Endothelial cell of umbilical vein (primary cell): ENCODE data around the gene ANP32E. TPM values are rescaled to one million over a fixed set of nuclear protein-coding genes. Genes with fewer than 3 reads are reported as not detected.
"Not testable (repeated sequence)": the region's sequence is repeated elsewhere in the genome, so short reads cannot be mapped to it uniquely, and the experiment has no call there.

Source experiments
- BruUV-seq: library from RNA; stranded (reverse); fragments of 400-500 nt; replicated peaks from 2 replicates; lab custom pipeline; 2021; lab: Mats Ljungman, UMichigan
- CTCF ChIA-PET: fragments of 300-600, 350-600 bp; sonication (Branson Sonifier 250); formaldehyde crosslinking; loops from one replicate; lab custom pipeline; 2021; ENCODE audit warnings: antibody characterized with exemption, inconsistent platforms; lab: Charles Lee
- POLR2A ChIA-PET: fragments of 300-600, 350-600 bp; sonication (Branson Sonifier 250); formaldehyde crosslinking; loops from one replicate; lab custom pipeline; 2021; ENCODE audit warnings: antibody characterized with exemption, inconsistent platforms; lab: Charles Lee
- DNase-seq: peaks from one replicate; pipeline ENCODE4 v3.0.0-alpha.2; 2011; ENCODE audit warnings: low read depth, low spot score
- FAIRE-seq: peaks from 2 replicates; lab custom pipeline; 2011; peaks lifted over from hg19 to GRCh38; lab: Jason Lieb, UNC
- H2AFZ ChIP-seq: 2 replicates; pipeline ENCODE4 v1.6.0; 2012; ENCODE audit warnings: low read depth, low read length, control low read depth, inconsistent platforms
- H3K27ac ChIP-seq: 2 replicates; pipeline ENCODE4 v1.5.1; 2011; ENCODE audit warnings: low read depth, mild to moderate bottlenecking, control low read depth, low read length, moderate library complexity; ENCODE audit not compliant: insufficient read depth
- H3K27me3 ChIP-seq, 2 experiments: 2 replicates each; pipeline versions ENCODE4 v1.6.0 to v1.6.1; 2011; ENCODE audit warnings: low read length in 2 of 2, mixed read lengths in 1 of 2; ENCODE audit not compliant: control insufficient read depth in 2 of 2, insufficient read depth in 2 of 2
- H3K36me3 ChIP-seq, 2 experiments: 2 replicates in 1 of 2; 3 replicates in 1 of 2; pipeline ENCODE4 v1.5.1; 2011; ENCODE audit warnings: low read length in 2 of 2, mild to moderate bottlenecking in 1 of 2, moderate library complexity in 1 of 2; ENCODE audit not compliant: control insufficient read depth in 2 of 2, insufficient read depth in 2 of 2; ENCODE audit errors: extremely low read depth in 1 of 2
- H3K4me1 ChIP-seq: 3 replicates; pipeline ENCODE4 v1.5.1; 2011; ENCODE audit warnings: mild to moderate bottlenecking, low read length; ENCODE audit not compliant: control insufficient read depth, insufficient read depth; ENCODE audit errors: extremely low read depth
- H3K4me2 ChIP-seq: 2 replicates; pipeline ENCODE4 v1.6.1; 2011; ENCODE audit warnings: low read length, control low read depth, mixed read lengths; ENCODE audit not compliant: insufficient read depth
- H3K4me3 ChIP-seq, 3 experiments: fragments of 200-600 bp in 1 of 3; sonication (generic), shearing (Covaris generic) in 1 of 3; replicated peaks in 1 of 3; 2 replicates each; pipeline ENCODE4 v1.5.1; 2011 to 2016; ENCODE audit warnings: control low read depth in 3 of 3, low read length in 3 of 3, mild to moderate bottlenecking in 2 of 3, inconsistent platforms in 1 of 3, low read depth in 1 of 3, moderate library complexity in 1 of 3; ENCODE audit not compliant: insufficient read depth in 1 of 3
- H3K79me2 ChIP-seq: 2 replicates; pipeline ENCODE4 v1.6.0; 2012; ENCODE audit warnings: low read length, inconsistent platforms; ENCODE audit not compliant: control insufficient read depth, insufficient read depth
- H3K9ac ChIP-seq: replicated peaks from 2 replicates; pipeline ENCODE3; 2011; ENCODE audit warnings: low read length, control low read depth; ENCODE audit not compliant: insufficient read depth; ENCODE audit errors: extremely low read depth
- H3K9me1 ChIP-seq: replicated peaks from 3 replicates; pipeline ENCODE4 v1.6.0; 2011; ENCODE audit warnings: mild to moderate bottlenecking, low read length; ENCODE audit not compliant: control insufficient read depth, insufficient read depth; ENCODE audit errors: extremely low read depth
- H3K9me3 ChIP-seq: replicated peaks from 2 replicates; pipeline ENCODE4 v1.5.1; 2012; ENCODE audit warnings: low read length, inconsistent platforms; ENCODE audit not compliant: control insufficient read depth, insufficient read depth
- H4K20me1 ChIP-seq: replicated peaks from 2 replicates; pipeline ENCODE3; 2011; ENCODE audit warnings: mild to moderate bottlenecking, low read length; ENCODE audit not compliant: control insufficient read depth, insufficient read depth; ENCODE audit errors: extremely low read depth
- CTCF ChIP-seq, 2 donors: IDR thresholded peaks; 1 replicate in 1 of 2; 2 replicates in 1 of 2; pipeline ENCODE4 v1.5.1; 2011; ENCODE audit warnings: low read length in 2 of 2, mild to moderate bottlenecking in 2 of 2, moderate library complexity in 2 of 2, control low read depth in 1 of 2, inconsistent platforms in 1 of 2, low read depth in 1 of 2; ENCODE audit not compliant: insufficient read depth in 1 of 2; ENCODE audit errors: extremely low read depth in 1 of 2
- EZH2 ChIP-seq: IDR thresholded peaks from 2 replicates; pipeline ENCODE4 v1.6.1; 2012; ENCODE audit warnings: borderline replicate concordance, low read depth, mild to moderate bottlenecking, moderate library complexity, low read length, inconsistent platforms; ENCODE audit not compliant: severe bottlenecking
- FOS ChIP-seq: IDR thresholded peaks from 2 replicates; pipeline ENCODE4 v1.6.1; 2011; ENCODE audit warnings: mild to moderate bottlenecking, low read length, moderate library complexity, borderline replicate concordance; ENCODE audit not compliant: insufficient read depth
- GATA2 ChIP-seq: IDR thresholded peaks from 2 replicates; pipeline ENCODE4 v1.7.0; 2011; ENCODE audit warnings: low read depth, mild to moderate bottlenecking, moderate library complexity, mixed read lengths, low read length; ENCODE audit not compliant: insufficient read length, insufficient read depth
- JUN ChIP-seq: IDR thresholded peaks from 2 replicates; pipeline ENCODE4 v1.6.1; 2011; ENCODE audit warnings: borderline replicate concordance, low read depth; ENCODE audit not compliant: insufficient read length, insufficient read depth
- MAX ChIP-seq: IDR thresholded peaks from 2 replicates; pipeline ENCODE4 v1.6.1; 2011; ENCODE audit not compliant: insufficient read depth, insufficient read length
- dilution Hi-C: fragments of 300-500 bp; cut with MboI; formaldehyde crosslinking; loops from one replicate; pipeline ENCODE4 v1.15.0; 2019; ENCODE audit warnings: low sequenced_read_pairs; ENCODE audit not compliant: extremely low pct_ligation_motif_present
- intact Hi-C: fragments of 100-400 bp; cut with micrococcal nuclease; formaldehyde crosslinking; loops from one replicate; pipeline ENCODE4 v1.10.0; 2022
- polyA plus RNA-seq, 4 experiments: library from polyadenylated mRNA; depleted of rRNA in 3 of 4; stranded (reverse) in 3 of 4; unstranded in 1 of 4; fragments of >200 nt; gene quantifications; 2 replicates each; pipeline versions ENCODE4 v1.2.1 to v1.2.3, GENCODE V29; 2011 to 2012; ENCODE audit warnings: missing spikeins in 1 of 4
- total RNA-seq: library from RNA; stranded (reverse); gene quantifications from 2 replicates; pipeline ENCODE4 v1.2.3, GENCODE V29; 2021

The ANP32E gene
- total and polyA plus RNA-seq, 2 donors (not counting 3 experiments of a cell fraction or from before 2014, with no cell fraction given) = 6.8 to 53.4 TPM

GRCh38 chr1:150186789-150187559 lies 48.9 kb downstream of the ANP32E start:
- intact Hi-C loops = loop anchor here (1.0 kb wide), 3 partner anchors 114 to 299 kb away; no protein-coding TSS in a partner anchor
- POLR2A ChIA-PET = interaction anchor here (0.7 kb wide), 2 partner anchors 44 to 299 kb away, joined by 7 to 10 read pairs; a partner anchor contains a TSS
- TF ChIP-seq FOS (no peak), JUN (no peak), EZH2 (no peak), MAX (no peak), GATA2 (no peak), CTCF (IDR thresholded peaks at IDR 0.05; ENCODE audit: extremely low read depth in 1 of 2, insufficient read depth in 1 of 2, low read depth in 1 of 2, low read length in 2 of 2) (peak; percentile 13 to 21)
- H3K36me3 ChIP-seq = no peaks in the 10 kb centered on the region
- H3K27me3 ChIP-seq = peaks cover 0 to 3% of the 10 kb centered on the region in 2 experiments
- CTCF ChIA-PET = interaction anchor here (0.5 to 3.6 kb wide), 77 partner anchors 10 to 808 kb away, joined by 3 to 92 read pairs (median 4); partner anchors contain the start of genes ANP32E, BOLA1, OTUD7B and VPS45
- H3K9ac ChIP-seq = no peak overlapping the region
- no peaks in the 10 kb centered on the region for H4K20me1 ChIP-seq
- no peaks in the 10 kb centered on the region for H3K4me1 ChIP-seq
- dilution Hi-C loops = no loop called here
- FAIRE-seq = peak; percentile 4
- H3K27ac ChIP-seq = no peak overlapping the region
- no TSS peak for BruUV-seq
- no peaks in the 10 kb centered on the region for H3K79me2 ChIP-seq
- no peaks in the 10 kb centered on the region for H3K9me1 ChIP-seq
- no peaks in the 10 kb centered on the region for H3K9me3 ChIP-seq
- no peak overlapping the region for H3K4me3 ChIP-seq
- H2AFZ ChIP-seq = no peak overlapping the region
- no peak overlapping the region for H3K4me2 ChIP-seq
- peak; percentile 40 for DNase-seq

GRCh38 chr1:150186438-150186788 lies 49.5 kb downstream of the ANP32E start:
- not testable (repeated sequence) for H2AFZ ChIP-seq, H3K36me3 ChIP-seq, BruUV-seq

More at GRCh38 chr1:150186438-150186788, 49.5 kb downstream of the ANP32E start:
- H3K27me3 ChIP-seq, H3K4me1 ChIP-seq, DNase-seq, H3K9ac ChIP-seq, H3K4me2 ChIP-seq, H3K4me3 ChIP-seq, H3K9me3 ChIP-seq, H3K79me2 ChIP-seq, H3K9me1 ChIP-seq, FAIRE-seq, intact Hi-C loops, dilution Hi-C loops, H4K20me1 ChIP-seq, H3K27ac ChIP-seq: not testable (repeated sequence)
- POLR2A ChIA-PET = interaction anchor here (0.7 kb wide), 1 partner anchor 45 kb away, joined by 10 read pairs; no protein-coding TSS in a partner anchor
- CTCF ChIA-PET = interaction anchor here (0.7 to 3.6 kb wide), 24 partner anchors 9 to 338 kb away, joined by 3 to 92 read pairs (median 8); a partner anchor contains a TSS
